Testis (tissue), 3 donors: ENCODE measurements around the gene LYPD6. TPM values are rescaled to one million over a fixed set of nuclear protein-coding genes. Genes with fewer than 3 reads are reported as not detected.

Experiments used
- DNase-seq: peaks from one replicate; pipeline ENCODE4 v3.0.0-alpha.2; 2019
- H3K27ac ChIP-seq, 2 donors: fragments of 200-600 bp; sonication (generic); one replicate each; pipeline ENCODE4 v1.5.1; 2019
- H3K27me3 ChIP-seq: fragments of 200-600 bp; sonication (generic); one replicate; pipeline ENCODE4 v1.5.1; 2019
- H3K36me3 ChIP-seq: fragments of 200-600 bp; sonication (generic); one replicate; pipeline ENCODE4 v1.5.1; 2017; ENCODE audit warnings: low read depth; ENCODE audit errors: missing control alignments
- H3K4me1 ChIP-seq: fragments of 200-600 bp; sonication (generic); one replicate; pipeline ENCODE4 v1.5.1; 2019
- H3K4me3 ChIP-seq, 2 donors: fragments of 200-600 bp; sonication (generic); one replicate each; pipeline ENCODE4 v1.5.1; 2017 to 2019
- H3K9me3 ChIP-seq: fragments of 200-600 bp; sonication (generic); one replicate; pipeline ENCODE4 v1.5.1; 2017
- CTCF ChIP-seq, 3 experiments: fragments of 450-650 bp in 2 of 3; fragments of 200-600 bp in 1 of 3; sonication (generic) in 1 of 3; IDR thresholded peaks; one replicate each; pipeline ENCODE4 v1.5.1; 2016 to 2019; ENCODE audit warnings: antibody characterized with exemption in 3 of 3, mild to moderate bottlenecking in 2 of 3, moderate library complexity in 1 of 3
- POLR2A ChIP-seq: fragments of 450-650 bp; IDR thresholded peaks from one replicate; pipeline ENCODE4 v1.6.1; 2017; ENCODE audit warnings: antibody characterized with exemption, mild to moderate bottlenecking, moderate library complexity
- WGBS, 2 donors: methylation state at CpG; one replicate each; pipeline ENCODE4 v1.1.5; 2018; 5-methylcytosine and 5-hydroxymethylcytosine counted together
- intact Hi-C: fragments of 100-400 bp; cut with DNase I; formaldehyde crosslinking; loops from one replicate; pipeline ENCODE4 v1.15.1; 2023; ENCODE audit warnings: low total_unique reads
- polyA plus RNA-seq: library from polyadenylated mRNA; stranded (reverse); fragments of 350-450 nt; fragmentation: Illumina TruSeq; extraction: RNeasy Lipid Tissue Mini Kit (QIAGEN cat#74804); gene quantifications from one replicate; pipeline ENCODE4 v1.2.3, GENCODE V29; 2014; ENCODE audit warnings: low read depth, low replicate concordance; ENCODE audit not compliant: insufficient read depth
- total RNA-seq, 2 donors: library from RNA; depleted of rRNA; stranded (reverse); fragments of >200 nt; gene quantifications; one replicate each; pipeline ENCODE4 v1.2.3, GENCODE V29; 2016

Gene LYPD6
- total and polyA plus RNA-seq, 3 donors from 2014 or later, result 6.8 to 10.2 (median 6.9) TPM

DNA sequence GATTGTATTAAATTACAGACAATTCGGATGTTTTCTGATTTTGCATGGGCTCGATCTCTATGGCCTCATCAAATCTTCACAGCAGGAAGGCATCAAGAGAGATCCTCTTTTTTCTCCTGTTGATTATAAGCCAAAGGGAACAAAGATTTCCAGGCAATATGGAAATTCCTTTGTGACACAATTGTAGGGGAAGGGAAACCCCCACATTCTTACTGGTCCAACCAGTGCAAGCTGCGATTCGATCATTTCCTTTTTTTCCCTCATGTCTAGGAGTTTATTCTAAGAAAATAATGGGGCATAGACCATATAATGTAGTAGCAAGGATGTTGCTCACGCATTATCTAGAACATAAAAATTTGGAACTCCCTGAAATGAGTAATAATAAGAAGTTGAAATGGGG lies 87.7 kb downstream of the LYPD6 start:
- no peak for DNase-seq
- no peaks in the 10 kb centered on the region for H3K36me3 ChIP-seq
- TF ChIP-seq POLR2A (no peak), CTCF (IDR thresholded peaks at IDR 0.05) (no peak)
- H3K27me3 ChIP-seq, result no peaks in the 10 kb centered on the region
- no peaks in the 10 kb centered on the region for H3K4me1 ChIP-seq
- WGBS, 2 donors, result 90% methylated on average over 5 of the region's 5 CpGs
- H3K4me3 ChIP-seq, result no peak overlapping the region
- no peaks in the 10 kb centered on the region for H3K9me3 ChIP-seq
- H3K27ac ChIP-seq, result no peak overlapping the region
- intact Hi-C loops, result no loop called here

DNA sequence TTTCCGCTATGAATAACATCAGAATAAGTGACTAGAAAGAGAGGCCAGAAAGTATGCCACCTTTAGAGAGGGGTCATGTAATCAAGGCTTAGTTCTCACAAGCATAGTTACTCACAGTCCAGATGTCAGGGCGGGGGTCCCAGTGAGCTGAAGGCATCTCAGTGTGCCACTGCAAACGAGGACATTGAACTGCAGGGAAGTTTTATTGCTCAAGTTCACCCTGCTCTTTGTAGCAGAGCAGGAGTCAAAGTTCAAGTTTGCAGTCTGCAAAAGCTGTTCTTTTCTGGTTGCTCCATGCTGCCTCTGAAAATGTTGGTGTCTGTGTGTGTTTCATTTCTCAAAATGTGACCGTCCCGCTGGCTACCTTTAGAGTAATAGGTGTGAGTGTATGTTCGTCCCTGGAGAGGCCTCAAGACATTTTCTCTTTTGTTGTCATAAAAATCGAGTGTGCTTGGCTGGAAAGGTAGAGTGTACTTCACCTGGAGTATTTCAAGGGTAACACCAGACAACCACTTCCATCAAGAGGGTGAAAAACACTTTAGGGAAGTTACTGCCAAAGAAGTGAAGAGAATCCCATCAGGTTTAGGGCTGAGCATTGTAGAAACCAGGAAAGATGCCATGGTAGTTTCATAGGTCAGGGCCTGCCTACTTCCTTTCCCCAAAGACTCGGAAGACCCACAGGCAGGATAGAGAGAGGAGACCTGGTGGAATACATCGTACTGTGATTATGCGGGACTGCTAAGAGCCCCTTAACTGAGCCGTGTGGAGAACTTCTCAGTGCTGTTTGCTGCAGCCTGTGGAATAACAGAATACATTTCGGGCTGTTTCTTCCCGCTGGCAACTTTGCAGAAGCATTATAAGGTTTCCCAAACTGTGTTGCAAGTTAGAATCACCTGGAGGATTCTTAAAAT lies 89.9 kb downstream of the LYPD6 start:
- 78 to 81% methylated on average over 13 of the region's 13 CpGs for WGBS, 2 donors
- no peak overlapping the region for H3K4me3 ChIP-seq
- intact Hi-C loops, result no loop called here
- DNase-seq, result no peak
- no peaks in the 10 kb centered on the region for H3K27me3 ChIP-seq
- H3K27ac ChIP-seq, result no peak overlapping the region
- no peaks in the 10 kb centered on the region for H3K36me3 ChIP-seq
- TF ChIP-seq POLR2A (no peak), CTCF (IDR thresholded peaks at IDR 0.05) (no peak)
- H3K4me1 ChIP-seq, result no peaks in the 10 kb centered on the region
- H3K9me3 ChIP-seq, result no peaks in the 10 kb centered on the region

GRCh38 chr2:149421791-149422190 lies 91.4 kb downstream of the LYPD6 start:
- no peak for DNase-seq
- Histone ChIP-seq H3K4me3 (no peak overlapping the region), H3K27me3 (no peaks in the 10 kb centered on the region), H3K36me3 (no peaks in the 10 kb centered on the region), H3K4me1 (no peaks in the 10 kb centered on the region), H3K9me3 (no peaks in the 10 kb centered on the region), H3K27ac (no peak overlapping the region)
- intact Hi-C loops, result no loop called here
- TF ChIP-seq CTCF (IDR thresholded peaks at IDR 0.05), result no peak
- no peak for TF ChIP-seq POLR2A
- WGBS, 2 donors, result 69 to 83% methylated on average over 4 of the region's 4 CpGs

DNA sequence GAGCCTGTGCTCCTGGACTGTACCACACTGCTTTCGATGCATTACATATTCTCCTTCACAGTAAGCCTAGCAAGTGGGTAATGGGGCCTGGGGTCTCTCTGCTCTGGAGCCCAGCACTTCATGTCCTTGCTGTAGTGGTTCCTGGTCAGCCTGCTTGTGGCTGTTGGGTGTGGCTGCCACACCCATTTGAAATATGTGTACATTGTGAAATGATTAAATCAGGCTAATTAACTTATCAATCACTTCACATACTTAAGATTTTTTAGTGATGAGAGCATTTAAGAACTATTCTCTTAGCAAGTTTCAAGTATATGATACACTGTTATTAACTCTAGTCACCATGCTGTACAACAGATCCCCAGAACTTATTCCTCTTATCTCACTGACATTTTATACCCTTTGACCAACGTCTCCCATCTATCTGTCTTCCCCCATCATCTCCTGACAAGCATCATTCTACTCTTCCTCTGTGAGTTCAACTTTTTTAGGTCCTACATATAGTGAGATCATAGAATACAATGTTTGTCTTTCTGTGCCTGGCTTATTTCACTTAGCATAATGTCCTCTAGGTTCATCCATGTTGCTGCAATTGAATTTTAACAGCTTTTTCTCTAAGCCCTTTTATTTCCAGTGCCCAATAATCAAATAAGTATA lies 92.1 kb downstream of the LYPD6 start:
- Histone ChIP-seq H3K4me1 (no peaks in the 10 kb centered on the region), H3K4me3 (no peak overlapping the region), H3K27me3 (no peaks in the 10 kb centered on the region), H3K36me3 (no peaks in the 10 kb centered on the region), H3K27ac (no peak overlapping the region), H3K9me3 (no peaks in the 10 kb centered on the region)
- WGBS, 2 donors, result 63 to 70% methylated on average over 2 of the region's 2 CpGs
- TF ChIP-seq POLR2A (no peak), CTCF (IDR thresholded peaks at IDR 0.05) (no peak)
- intact Hi-C loops, result no loop called here
- DNase-seq, result no peak
